GM20000 (cell line): ENCODE data around the gene EMILIN2.

Experiments used
- DNase-seq: peaks from one replicate; pipeline ENCODE4 v3.0.0; 2012; ENCODE audit warnings: low spot score
- CTCF ChIP-seq: IDR thresholded peaks from 2 replicates; pipeline ENCODE4 v1.5.1; 2012; ENCODE audit warnings: mild to moderate bottlenecking, control low read depth; ENCODE audit errors: extremely low read depth, missing control alignments

Gene EMILIN2

GRCh38 chr18:2905854-2906703, 59.3 kb downstream of the EMILIN2 start:
- peak; percentile 77 for DNase-seq
- TF ChIP-seq CTCF: no peak

GRCh38 chr18:2906704-2907549, 60.1 kb downstream of the EMILIN2 start:
- peak; percentile 32 for TF ChIP-seq CTCF
- DNase-seq: peak; percentile 88

GRCh38 chr18:2907550-2908135, 60.8 kb downstream of the EMILIN2 start:
- DNase-seq: peak; percentile 49
- no peak for TF ChIP-seq CTCF

GRCh38 chr18:2908166-2908945, 61.5 kb downstream of the EMILIN2 start:
- no peak for TF ChIP-seq CTCF
- DNase-seq: no peak

- no peak for TF ChIP-seq CTCF
- no peak for DNase-seq
Measured at GRCh38 chr18:2908946-2909335, 62.1 kb downstream of the EMILIN2 start.

GRCh38 chr18:2909431-2910140, 62.8 kb downstream of the EMILIN2 start:
- TF ChIP-seq CTCF: no peak
- no peak for DNase-seq
